Activated CD8-positive, alpha-beta memory T cell treated with anti-CD3 and anti-CD28 coated beads, Interleukin-2, amount 50 U/mL, for 48 hours (primary cell): ENCODE data around the gene TMEM30B.
"Not testable (repeated sequence)": the region's sequence is repeated elsewhere in the genome, so short reads cannot be mapped to it uniquely, and the experiment has no call there.

Experiments
- DNase-seq: peaks from one replicate; pipeline ENCODE4 v3.0.0-alpha.2; 2020

The TMEM30B gene

DNA sequence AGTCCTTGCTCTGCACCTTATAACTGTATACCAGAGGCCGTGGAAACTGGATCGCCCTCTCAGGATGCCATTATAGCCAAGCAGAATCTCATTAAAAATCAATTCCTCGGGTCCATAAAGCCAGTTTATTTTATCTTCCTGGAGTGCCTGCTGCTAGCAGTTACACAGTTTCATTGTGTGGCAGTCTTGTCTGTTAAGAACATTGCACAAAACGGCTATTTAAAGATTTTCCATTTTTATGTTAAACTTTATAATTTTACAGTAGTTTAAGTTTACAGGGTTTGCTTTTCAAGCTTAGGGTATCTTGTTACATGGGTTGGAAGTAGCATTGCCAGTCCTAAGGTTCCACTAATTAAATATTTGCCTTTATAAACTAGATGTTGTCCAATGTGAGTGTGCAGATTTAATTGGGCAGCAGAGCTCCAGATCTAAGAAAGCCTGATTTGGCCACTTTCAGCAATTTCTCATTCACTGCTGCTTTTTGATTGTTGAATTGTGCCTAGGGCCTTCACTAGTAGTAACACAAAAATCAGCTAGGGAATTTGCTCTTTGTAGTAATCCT, 17.0 kb downstream of the TMEM30B start:
- no peak for DNase-seq

DNA sequence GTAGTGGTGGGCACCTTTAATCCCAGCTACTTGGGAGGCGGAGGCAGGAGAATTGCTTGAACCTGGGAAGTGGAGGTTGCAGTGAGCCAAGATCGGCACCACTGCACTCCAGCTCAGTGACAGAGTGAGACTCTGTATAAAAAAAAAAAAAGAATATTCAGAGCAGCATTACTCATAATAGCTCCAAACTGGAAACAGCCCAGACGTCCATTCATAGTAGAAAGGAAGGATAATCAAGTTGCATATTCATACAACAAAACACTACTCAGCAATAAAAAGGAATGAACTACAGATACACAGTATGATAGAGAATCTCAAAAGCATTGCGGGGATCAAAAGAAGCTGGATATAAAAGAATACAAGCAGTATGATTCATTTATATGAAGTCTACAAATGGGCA, 19.1 kb downstream of the TMEM30B start:
- DNase-seq, result no peak

DNA sequence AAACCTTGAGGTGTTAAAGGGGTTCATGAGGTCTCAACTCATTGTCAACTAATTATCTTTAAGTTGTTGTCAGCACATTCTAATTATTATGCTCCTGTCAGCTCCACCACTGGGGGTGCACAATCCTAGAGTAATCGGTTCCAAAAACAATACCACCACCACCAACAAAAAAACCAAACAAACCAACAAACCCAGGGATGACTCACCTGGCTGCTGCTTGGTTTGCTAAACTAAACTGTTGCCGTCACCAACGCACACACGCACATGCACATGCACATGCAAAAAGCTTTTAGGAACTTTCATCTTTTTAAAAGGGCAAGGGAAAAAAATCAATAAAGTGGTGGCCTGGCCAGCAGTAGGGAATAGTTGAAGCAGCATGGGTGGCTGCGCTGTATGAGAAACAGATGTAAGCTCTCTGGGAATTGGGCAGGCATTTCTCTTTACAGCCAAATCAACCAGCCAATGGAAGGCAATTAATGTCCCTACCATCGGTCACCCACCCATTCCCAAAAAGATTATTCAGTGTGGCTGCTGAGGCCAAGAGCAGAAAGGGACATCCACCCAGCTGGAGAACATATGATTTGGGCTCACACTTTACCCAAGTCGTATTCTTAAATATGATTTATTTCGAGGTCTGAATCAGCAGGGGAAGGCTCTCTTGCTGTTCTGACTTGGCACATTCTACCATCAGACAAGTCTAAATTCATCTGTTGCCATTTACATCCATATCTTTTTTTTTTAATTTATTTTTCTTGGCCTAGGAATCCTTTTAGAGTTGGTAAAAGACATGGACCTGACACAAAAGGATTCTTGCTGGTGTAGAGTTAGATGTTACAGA, 20.0 kb downstream of the TMEM30B start:
- no peak for DNase-seq

DNA sequence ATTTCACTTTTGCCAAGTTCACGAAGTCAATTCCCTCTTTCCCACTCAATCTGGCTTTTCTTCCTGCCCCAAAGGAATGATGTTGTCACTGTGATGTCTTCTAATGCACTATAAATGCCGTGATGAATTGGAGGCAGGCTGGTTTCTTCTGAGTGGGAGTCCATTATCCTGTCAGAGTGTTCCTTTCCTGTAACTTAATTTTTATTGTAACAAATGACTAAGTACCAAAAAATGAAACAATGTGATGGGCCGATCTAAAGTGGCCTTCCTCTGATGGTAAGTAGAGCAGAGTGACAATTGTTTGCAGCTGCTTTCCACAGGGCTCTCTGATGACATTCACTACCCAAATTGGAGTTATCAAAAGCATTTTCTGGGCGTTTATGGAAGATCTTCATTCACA, 22.2 kb downstream of the TMEM30B start:
- no peak for DNase-seq

DNA sequence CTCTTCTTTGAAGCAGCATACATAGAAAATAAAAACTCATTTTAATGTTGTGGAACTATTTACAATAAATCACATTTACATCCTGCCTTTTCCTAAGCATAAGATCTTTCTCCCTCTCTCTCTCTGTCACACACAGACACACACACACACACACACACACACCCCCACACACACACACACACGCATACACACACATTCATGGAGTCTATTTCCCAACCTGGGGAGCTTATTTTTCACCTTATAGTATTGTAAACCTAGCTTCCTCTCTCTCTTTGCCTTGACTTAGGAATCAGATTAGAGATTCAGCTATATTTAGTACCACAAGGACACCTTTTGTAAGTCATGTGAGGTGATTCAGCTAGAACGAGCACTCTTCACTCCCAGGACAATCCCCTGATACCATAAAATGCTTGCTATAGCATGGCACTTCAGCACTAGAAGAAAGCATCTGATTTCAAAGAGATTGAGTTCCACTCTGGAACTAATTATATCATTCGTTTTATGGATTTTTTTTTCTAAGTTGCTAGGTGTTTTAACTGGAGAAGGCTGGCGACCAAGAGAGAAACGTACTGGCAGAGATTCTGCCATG, 23.6 kb downstream of the TMEM30B start:
- DNase-seq, result no peak

DNA sequence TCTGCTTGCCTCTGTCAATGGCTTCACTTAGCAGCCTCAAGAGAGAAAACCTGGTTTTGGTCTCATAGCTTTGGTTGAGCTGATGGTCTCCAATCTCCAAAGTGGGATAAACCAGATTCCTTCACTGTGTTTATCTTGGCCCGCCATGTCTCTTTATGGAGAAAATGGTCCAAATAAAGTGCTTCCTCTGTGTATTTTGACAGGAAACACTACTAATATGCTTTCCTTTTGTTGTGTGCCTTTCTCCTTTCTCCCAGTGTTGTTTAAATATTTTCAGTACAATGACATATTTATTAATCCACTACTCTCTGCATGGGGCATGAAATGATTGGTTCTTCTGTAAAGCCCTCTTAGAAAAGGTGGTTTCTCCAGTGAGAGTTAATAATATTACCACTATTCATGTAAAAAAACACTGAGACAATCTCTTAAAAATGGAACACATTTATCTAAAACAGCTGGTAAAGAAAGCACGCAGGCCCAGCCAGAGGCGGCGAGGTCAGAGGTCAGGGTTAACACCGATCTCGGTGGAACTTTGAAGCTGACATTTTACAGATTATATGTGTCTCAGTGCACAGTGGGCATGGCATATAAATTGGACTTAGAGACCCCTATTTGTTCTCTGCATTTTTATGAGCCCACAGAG, 24.2 kb downstream of the TMEM30B start:
- no peak for DNase-seq

DNA sequence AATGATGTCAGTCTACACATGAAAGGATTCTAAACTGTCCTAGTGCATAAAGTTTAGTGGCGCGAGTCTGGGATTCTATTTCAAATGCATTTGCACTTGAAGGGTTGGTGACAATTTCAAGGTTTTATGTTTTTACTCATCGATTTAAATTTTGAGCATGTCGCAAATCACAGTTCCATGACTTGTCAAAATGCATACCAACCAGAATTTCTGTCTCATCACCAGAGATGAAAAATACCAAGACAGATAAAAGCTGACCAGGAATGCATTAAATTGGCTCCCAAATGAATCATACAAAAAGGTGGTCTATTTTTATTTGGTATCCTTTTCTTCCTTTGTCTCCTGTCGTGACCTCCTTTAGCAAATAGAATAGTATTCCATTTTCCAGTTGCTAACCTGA, 25.2 kb downstream of the TMEM30B start:
- DNase-seq, result no peak

DNA sequence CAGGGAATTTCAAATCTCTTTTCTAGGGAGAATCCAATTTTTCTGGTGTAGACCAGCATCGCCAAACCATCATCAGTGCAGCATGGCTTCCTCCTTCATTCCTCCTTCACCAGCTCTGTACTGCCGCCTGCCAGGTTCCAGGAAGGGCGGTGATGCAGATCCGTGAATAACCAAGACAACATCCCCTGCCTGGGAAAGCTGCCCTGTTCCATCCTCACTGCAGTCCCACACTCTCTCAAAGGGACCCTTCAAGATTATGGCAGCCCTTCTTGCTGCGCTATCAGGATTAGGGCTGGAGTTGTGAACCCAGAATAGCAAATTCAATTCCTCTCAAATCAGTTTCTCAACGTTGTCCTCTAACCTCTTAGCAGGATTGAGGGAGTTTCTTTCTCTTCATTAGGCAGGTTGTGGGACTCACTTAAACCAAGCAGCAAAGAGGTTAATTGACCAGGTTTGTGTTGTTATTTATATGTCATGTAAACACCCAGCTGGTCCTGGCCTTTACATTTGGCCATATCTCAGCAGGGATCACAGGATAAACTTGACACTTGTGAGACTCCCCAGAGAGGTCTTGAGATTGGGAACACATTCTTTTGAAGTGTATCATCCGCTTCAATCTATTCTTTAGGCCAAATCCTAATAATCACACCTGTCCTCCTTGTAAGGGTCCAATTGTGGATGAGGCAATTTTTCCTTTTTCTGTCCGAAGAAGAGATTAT, 26.2 kb downstream of the TMEM30B start:
- no peak for DNase-seq

DNA sequence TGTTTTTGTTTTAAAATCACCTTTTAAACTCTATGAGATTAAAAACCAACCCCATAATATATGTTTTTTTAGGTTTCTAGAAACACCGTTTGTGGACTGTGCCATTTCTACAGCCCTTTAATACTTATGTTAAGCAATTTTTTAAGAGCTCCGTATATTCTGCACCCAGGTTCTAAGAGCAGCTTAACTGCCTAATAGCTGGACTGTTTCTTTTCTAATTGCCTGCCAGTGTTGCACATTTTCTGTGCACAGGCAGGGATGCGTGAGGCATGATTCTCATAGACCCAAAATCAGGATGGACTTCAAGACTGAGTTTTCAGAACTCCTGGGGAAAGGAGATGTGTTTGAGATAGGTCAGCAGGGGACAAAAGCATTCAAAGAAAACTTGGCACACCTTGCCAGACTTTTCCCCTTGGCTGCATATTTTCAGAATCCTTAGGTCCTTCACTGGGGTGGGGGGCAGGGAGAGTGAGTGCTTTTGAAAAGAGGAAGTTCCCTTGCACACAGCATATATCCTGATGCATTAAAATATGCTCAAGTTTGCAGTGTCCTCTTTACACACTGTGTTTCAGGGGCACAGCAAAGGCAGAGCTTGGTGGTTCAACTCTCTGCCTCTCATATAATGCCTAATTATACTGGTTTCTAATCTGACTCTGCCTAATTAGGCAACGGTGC, 27.9 kb downstream of the TMEM30B start:
- no peak for DNase-seq

DNA sequence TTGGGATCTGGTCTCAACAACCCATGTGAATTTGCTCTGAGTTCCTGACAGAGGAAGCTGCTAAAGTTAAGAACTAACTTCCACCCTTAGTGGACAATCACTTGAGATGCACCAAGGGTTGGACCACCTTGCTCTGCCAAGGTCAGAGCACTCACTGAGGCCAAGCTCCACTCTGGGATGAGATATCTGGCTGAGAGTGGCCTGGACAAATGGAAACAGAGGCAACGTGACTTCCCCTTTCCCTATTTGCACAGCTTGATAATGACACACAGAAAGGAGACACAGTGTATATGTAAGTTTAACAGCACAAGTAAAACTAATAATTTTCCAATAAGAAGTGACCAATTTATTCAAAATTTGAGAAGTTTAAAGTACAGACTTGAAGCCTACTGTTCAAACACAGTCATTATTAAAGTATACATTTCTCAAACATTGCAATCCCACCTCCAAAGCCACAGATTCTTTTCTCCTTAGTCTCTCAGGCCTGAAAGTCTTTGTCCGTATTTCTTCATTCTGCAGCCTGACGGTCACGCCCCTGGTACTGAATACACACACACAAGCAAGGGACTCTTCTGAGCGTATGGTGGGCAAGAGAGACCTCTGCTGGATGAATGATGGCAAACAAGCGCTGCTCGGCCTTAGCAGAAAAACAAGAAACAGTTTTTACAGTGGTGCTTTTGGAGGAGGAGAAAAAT, 28.6 kb downstream of the TMEM30B start:
- DNase-seq, result peak; percentile 61

DNA sequence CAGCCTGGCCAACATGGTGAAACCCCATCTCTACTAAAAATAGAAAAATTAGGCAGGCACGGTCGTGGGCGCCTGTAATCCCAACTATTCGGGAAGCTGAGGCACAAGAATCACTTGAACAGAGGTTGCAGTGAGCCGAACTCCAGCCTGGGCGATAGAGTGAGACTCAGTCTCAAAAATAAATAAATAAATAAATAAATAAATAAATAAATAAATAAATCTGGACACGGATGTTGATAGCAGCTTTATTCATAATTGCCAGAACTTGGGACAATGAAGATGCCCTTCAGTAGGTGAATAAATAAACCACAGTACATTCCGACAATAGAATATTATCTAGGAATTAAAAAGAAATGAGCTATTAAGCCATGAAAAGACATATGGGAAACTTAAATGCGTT, 31.1 kb downstream of the TMEM30B start:
- no peak for DNase-seq

DNA sequence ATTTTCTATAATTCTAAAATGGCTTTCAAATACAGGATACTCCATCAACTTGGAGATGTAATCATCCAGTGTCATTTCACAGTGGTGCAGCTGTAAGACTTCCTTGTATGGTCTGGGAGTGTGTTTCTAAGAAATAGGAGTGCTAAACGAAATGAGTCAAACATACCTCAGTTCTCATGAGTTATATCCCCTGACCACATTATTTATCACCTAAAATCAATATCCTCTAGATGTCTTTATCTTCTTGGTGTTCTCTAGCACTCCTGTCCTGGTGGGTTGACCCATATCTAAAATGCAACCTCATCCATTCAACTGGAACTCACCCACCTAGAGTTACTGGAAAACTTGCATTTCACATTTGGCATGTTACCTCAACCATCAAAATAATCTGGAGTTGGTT, 33.2 kb downstream of the TMEM30B start:
- DNase-seq, result no peak

DNA sequence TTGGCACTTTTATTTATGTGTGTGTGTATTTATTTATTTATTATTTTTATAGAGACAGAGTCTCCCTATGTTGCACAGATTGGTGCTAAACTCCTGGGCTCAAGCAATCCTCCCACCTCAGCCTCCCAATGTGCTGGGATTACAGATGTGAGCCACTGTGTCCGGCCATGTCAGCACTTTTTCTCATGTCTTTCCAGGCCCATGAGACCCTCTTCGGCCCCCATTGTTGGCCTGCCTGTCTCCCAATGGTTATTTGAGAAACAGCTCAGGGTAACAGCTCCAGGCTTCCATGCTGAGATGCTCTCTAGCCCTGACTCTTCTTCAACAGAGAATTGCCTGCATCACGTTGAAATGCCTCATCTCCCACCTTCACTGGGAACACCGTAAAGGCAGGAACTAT, 34.4 kb downstream of the TMEM30B start:
- DNase-seq, result no peak

DNA sequence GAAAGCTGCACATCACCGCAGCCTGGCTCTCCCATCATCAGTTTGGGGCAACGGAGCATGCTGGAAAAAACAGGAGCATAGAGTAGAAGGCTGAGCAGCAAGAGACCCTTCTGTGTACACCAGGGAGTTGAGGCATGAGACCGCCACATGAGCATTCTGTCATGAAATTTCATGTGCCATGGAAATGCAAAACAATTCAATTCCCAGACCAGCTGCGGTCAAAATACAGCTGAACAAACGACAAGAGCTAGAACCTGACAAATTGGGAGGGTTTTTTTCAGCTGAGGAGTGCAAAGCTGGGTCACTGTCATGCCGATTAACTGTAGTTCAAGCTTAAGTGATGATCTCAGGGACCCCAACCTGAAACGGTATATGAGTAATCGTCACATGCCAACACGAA, 37.1 kb downstream of the TMEM30B start:
- DNase-seq, result no peak

DNA sequence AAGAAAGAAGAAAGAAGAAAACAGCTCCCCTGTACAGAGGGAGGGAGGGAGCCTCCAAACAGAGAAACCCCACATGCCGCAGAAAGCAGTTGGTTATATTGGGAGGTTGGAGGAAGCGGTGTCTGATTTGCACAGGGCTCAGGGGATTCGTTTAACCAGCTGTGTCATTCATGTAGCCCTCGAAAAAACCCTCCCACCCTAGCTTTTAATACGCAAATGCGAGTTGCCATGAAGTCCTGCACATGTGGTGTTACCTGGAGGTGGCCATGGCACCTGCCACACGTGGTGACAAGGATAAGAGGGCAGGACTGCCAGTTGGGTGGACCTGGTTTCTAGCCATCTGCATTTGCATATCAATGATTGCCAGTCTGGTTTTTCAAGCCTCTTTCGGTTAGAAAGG, 40.9 kb downstream of the TMEM30B start:
- no peak for DNase-seq

DNA sequence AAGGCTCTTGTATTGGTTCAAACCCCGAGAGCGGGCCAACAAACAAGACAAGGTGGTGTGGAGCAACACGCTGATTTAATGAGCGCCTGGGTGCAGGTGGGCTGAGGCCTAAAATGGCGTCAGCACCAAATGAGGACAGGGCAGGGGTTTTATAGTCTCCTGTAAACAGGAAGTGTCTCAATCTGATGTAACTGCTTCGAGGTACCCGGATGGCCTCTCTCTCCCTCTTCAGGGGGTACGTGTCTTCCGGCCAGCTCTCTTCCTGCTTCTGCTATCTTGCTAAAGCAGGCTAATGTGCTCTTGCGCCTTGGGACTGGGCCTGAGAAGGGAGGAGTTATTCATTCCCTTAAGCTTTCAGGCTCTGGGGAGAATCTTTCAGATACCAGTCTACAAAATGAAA, 41.9 kb downstream of the TMEM30B start:
- DNase-seq, result not testable (repeated sequence)

DNA sequence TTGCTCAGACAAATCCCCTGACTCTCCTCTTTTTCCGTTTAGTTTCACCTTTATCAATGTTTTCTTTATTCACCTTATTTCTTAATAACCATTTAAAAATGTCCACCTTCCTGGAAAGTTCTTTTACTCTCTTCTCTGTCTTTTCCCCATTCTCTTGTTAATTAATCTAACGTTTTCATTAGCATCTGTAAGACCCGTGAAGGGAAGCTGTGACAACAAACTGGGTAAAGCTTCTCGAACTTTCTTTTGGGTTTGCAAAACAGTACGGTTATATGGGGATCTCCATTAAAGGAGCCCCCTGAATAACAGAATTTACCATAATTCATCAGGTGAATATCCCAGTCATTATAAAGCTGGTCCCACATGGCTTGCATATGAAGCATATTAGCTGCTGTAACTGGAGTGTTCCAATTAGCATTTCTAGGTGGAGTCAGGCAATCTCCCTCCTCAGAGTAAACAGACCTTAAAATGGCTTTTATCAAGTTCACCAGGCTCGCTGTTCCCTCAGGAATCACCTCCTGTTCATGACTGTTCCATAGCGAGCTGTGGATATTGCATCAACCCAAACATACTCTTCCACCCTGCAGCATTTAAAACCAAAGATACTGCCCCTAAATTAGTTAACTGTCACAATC, 42.4 kb downstream of the TMEM30B start:
- DNase-seq, result no peak

DNA sequence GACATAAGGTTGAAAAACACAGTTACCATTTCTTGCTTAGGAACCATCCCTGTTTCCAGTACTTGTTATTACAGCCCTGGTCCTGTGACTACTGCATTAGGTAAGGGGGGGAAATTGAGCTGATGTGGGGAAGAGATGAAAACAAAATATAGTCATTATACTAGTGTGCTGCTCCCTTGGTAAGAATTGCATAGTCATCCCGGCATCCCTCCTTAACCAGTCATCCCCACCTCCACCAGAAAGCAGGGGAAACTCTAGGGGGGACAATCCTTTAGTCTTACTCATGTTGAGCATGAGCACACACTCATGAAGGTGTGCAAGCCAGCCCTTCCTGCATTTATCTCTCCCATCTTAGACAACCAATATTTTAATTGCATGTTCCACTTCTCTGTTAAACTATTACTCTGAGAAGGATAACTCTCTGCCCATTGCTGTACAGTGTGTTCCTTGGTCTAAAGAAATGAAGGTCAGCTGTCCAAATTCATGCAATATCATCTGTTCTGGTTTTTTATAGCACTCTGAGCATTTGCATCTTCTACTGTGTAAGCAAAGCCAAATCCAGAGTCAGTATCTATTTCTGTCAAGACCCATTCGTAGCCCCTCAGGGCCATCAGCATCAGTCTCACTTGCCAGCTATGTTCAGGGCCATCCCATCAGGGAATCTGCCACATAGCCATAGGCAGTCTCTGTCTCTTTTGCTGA, 46.8 kb downstream of the TMEM30B start:
- no peak for DNase-seq

DNA sequence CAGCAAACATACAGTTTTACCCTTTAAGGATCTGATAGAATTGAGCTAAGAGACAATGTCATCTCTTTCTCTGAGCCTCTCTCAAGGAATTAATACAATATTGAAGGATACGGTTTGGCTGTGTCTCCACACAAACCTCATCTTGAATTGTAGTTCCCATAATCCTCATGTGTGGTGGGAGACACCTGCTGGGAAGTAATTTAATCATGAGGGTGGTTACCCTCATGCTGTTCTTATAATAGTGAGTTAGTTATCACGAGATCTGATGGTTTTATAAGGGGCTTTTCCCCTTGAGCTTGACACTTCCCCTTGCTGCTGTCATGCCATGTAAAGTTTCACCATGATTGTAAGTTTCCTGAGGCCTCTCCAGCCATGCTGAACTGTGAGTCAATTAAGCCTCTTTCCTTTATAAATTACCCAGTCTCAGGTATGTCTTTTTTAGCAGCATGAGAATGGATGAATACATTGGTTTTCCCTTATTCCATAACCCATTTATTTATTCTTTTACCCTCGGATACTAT, 47.6 kb downstream of the TMEM30B start:
- DNase-seq, result no peak

DNA sequence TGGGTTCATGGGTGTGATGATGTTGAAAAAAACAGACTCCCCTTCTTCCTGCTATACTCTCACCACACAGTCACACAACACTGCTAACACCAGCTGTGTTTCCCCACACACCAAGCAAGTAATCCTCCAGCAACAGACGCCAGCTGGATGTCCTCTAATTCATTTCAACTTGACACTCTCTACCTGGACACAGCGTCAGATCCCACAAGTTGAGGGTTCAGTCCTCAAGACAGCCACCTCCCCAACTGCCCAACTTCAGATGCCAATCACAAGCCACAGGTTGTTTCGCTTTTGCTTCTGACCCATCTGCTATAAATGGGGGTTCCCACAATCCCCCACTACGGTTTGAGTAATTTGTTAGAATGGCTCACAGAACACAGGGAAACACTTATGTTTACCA, 49.3 kb downstream of the TMEM30B start:
- DNase-seq, result no peak

DNA sequence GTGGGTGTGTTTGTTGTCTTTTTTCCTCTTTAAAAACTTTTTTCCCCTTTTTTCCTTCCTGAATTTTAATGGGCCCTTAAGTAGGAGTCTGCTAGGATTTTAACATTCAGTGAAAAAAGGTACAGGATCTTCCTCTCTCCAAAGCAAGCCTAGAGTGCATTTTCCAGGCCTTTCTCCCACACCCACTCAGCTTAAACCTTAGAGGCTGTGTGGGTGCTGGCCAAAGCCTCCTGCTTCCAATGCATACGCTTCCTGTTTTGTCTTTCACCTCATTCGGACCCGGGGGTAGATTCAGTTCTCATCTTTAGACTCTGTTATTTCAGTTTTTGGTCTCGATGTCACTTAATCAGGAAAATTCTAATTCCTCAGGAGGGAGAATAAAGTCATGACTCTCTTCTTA, 51.2 kb downstream of the TMEM30B start:
- no peak for DNase-seq
